Activated CD4-positive, CD25-positive, alpha-beta regulatory T cell (primary cell): ENCODE results near the gene SEPTIN12.

ENCODE experiments used
- DNase-seq, 4 experiments: peaks; one replicate each; lab custom pipeline; 2025; lab: John Stamatoyannopoulos, UW

The SEPTIN12 gene, protein sequence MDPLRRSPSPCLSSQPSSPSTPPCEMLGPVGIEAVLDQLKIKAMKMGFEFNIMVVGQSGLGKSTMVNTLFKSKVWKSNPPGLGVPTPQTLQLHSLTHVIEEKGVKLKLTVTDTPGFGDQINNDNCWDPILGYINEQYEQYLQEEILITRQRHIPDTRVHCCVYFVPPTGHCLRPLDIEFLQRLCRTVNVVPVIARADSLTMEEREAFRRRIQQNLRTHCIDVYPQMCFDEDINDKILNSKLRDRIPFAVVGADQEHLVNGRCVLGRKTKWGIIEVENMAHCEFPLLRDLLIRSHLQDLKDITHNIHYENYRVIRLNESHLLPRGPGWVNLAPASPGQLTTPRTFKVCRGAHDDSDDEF

DNA sequence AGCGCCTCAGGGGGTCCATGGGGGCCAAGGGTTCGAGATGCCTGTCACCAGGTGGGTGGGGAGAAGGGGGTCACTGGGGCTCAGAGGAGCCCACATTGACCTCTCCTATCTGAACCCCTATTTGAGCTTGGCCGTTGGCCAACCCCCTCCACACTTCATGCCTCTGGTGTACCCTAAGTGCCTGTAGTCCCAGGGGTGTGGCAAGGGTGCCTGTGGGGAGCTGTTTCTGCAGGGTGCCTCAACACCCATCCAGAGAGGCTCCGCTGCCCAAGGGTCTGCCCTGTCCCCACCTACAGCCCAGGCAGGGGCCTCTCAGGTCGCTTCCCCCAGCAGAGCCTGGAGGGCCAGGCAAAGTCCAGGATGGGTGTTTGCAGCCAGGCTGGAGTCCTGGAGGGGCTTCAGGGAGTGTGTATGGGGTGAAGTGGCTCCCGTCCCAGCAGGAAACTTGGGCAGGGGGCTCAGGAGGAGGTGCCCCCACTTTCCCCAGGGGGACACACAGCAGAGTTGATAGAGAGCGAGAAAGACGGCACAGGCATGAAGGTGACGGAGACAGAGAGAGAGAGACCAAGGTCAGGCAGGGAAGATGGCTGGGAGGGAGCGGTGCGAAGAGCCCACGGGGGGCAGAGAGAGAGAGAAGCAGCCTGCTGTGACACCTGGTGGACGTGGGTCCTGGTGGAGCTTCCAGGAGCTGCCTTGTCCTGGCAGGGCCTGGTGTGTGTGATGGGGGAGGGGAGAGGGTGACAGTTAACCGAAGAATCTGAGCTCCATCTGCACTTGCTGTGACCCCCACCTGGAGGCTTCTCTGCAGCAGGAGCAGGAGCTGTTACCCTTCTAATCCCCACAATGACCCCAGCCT, at the start of gene SEPTIN12:
Gene SEPTIN12 (minus strand): TSS at position 719 of the 856 bp plus-strand sequence. CDS start 700 bp downstream, at position 19.
- DNase-seq, result no peak

DNA sequence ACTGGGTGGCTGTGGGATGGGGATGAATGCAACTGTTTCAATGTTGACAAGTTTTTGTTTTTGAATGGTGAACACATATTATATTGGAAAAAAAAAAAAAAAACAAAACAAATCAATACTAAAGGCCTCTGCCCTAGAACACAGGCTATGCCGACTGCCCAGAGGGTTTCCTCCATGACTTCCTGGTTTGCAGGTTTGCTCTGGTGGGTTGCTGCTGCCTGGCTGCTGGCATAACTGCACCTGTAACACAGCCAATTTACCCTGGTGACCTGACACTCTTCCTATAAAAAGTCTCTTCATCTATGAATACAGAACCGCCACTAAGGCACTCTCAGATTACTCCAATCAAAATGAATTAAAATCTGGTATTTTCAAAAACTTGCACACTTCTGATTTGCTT, 48.6 kb upstream of the SEPTIN12 start:
- no peak for DNase-seq

DNA sequence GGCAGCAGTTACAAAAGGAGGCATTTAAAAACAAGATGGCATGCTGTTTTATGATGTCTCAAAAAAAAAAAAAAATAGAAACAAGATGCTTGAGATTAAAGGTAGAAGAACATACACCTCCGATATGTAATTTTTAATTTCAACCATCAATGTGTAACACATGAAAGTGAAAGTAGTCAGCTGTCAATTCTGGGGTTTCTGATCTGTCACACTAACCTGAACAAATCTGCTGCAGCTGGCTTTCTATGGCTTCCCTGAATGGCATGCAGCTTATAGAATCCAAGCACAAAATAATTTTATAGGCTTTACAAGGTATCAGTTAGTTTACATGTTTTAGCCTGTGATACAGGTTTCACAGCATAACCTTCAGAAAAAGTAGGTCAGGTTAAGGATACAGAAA, 45.4 kb upstream of the SEPTIN12 start:
- DNase-seq, result no peak

DNA sequence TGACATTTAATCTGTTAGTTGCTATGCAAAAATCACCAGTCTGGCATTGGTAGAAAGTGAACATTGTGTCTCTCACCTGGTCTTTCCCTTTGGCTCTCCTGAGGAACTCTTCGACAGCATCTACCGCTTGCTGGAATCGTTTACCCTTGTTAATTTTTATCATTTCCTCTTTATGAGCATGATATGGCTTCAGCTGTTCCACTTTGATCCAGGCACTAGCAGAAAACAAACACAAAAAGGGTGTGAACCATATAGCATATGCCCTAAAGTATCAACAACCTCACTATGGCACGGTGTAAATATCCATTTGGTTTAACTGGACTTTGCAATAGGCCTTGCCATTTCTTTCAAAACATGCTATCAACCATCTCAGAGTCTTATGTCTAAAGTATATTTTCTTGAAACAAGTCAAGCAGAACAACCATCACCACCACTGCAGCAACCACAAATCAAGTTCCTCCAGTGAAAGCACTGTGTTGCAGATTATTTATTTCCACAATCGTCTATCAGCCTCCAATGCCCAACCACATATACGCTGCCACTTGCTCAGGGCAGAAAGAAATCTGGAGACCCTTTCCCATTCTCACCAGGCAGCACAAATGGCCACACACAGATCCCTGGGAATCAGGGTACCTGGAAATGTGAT, 44.7 kb upstream of the SEPTIN12 start:
- no peak for DNase-seq

DNA sequence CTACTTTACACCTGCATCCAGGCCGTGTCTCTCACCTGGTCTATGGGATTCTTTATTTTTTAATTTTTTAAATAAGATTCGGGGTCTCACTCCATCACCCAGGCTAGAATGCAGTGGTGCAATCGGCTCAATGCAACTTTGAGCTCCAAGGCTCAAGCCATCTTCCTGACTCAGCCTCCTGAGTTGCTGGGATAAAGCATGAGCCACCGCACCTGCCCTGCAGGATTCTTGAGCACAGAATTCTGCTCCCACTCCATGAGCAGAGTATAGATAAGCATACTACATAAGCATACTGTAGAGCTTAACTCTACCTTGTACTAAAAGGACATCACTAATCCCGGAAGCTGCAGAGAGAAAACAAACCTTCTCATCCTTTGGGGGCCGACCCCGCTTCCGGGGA, 43.5 kb upstream of the SEPTIN12 start:
- DNase-seq, result no peak

DNA sequence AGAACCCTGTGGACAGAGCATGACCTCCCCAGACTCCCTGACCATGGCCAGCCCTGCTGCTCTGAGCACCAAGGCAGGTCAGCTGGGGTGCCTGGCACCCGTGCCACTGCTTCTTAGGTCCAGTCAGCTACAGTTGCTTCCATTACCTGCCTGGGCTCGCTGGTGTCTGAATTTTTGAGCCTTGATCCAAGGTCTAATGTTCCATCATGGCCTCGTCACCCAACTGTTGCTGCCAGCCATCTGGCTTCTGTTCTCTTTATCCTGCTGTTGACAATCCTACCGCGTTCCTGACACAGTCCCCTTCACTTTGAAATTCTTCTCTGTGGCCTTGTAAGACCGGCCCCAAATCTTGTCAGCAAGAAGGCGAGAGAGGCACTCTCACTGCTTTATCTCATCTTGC, 42.3 kb upstream of the SEPTIN12 start:
- DNase-seq, result no peak

DNA sequence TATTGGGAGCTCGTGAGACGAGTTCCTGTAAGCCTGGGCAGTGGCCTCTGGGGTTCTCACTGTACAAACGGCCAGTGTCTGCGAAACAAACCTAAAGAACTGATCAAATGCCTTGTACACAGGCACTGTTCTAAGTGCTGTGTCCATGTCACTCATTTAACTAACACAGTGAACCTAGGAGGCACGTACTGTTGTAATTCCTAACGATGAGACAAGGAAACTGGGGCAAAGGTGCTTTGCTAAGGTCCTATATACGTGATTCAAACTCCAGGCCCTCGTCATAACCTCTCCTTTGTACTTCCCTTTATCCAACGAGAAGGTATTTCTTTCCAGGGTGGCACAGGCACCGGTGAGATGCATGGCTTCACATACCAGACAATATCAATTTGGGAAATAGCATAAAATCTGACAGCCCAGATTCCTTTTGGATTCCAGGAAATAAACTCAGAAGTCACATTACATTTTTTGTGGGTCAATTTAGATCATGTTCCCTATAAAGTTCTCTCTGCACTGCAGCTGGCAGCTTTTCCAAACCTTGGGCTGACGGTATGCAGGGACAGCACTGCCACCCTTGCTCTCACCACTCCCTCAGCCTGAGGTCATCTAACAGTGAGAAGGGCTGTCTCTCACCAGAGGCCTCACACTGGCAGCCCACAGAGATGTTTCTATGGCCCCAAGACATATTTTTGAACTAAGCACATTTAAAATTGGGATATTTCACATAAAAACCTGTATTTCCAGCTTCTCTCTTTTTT, 40.6 kb upstream of the SEPTIN12 start:
- no peak for DNase-seq

DNA sequence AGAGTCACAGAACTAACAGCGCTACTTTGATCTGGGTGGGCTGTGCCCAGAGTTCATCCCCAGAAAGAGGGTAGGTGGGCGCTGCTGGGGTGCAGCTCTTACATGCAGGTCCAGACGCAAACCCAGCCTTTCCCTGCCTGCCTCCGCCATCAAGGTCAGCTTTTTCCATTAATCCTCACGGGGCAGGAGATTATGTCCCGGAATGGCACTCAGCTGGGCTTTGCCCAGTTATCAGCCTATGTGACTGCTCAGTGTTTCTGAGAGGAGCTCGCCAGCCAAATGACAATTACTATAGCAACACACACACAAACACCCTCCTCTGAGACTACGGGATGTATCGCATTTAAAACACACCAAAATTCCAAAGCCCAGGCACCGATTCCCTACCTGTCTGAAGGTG, 38.8 kb upstream of the SEPTIN12 start:
- no peak for DNase-seq

DNA sequence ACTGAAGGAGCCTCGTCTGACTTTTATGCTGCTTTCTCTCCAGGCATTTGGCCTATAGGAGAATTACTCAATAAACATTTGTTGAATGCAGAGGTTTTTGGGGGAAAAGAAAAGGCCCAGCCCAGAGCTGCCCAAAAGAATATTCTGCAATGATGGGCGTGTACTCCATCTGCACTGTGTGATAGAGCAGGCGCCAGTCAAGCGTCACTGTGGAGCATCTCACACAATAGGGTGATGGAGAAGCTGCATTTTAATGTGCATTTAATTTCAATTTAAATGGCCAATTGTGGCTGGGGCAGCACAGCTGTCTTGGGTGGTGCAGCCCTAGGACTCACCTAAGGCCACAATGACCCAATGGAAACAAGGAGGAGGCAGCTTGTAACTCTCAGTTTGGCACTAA, 38.4 kb upstream of the SEPTIN12 start:
- no peak for DNase-seq

DNA sequence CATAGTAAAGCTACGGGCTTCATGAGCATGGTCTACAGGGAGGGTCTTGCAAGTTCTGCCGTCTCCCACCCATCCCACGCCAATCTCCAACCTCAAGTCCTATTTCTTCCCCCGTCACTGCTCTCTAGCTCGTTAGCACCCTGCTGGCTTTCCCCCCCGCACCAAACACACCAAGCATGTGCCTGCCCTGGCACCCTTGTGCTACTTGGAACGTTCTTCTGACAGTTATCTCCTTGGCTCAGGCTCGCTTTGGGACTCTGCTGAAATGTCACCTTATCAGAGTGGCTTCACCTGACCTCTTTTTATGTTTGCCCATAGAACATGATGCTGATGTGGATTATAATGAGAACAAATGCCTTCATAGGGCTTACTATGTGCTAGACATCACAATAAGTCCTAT, 37.1 kb upstream of the SEPTIN12 start:
- DNase-seq, result no peak

DNA sequence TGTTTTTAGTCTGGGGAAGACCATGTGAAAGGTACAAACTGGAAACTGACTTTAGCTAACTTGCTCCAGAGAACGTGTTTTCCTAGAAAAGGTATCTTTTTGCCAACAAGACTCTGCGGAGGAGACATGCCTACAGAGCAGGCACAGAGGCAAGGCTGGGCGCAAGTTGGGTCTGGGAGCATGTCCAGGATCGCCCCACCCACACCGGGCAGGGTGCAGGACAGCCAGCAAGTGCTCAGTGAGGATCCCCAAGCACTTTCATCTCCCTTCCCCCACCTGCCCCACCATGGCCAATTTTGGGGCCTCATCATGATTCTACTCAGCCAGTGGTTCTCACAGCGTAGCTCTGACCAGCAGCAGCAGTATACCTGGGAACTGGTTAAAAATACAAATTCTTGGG, 32.5 kb upstream of the SEPTIN12 start:
- DNase-seq, result no peak

DNA sequence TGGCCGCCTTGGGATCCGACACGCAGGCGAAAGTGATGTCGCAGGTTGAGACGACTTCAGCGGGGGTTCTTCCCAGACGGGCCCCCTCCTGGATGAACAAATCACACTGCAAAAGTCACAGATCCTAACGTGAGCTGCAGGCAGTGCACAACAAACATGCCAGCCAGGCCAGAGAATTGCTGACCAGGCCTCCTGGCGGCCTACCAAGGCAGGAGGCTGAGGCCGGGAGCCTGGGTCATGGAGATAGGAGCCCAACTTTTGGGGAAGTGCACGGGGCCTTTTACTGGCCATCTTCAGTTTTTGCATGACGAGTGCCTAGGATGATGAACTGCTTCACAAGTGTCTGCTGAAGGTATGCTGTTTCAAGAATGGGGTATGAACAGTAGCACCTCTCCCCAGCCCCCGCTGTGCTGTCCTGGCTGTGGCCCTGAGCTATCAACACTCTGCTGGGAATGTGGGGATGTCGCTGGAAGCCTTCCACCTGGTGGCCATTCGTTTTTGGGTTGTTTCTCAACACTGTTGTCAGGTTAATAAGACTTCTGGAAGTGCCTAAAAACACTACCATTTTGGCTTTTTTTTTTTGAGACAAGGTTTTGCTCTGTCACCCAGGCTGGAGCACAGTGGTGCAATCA, 26.5 kb upstream of the SEPTIN12 start:
- no peak for DNase-seq

DNA sequence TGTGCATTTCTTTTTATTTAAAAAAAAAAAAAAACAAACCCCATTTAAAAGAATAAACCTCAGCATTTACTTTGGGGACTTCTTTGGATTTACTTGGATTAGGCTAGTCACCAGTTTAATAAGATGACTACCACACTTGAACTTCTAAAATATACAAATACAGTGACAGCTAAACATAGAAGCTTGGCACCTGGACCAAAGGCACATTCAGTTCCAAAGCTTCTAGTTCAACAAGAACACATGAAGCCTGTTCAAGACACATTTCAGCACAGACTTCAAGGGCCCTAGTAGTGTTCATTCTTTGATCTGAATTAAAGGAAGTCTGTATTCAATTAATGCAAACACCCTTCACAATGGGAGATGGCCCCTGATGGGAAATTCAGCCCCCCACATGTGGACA, 25.9 kb upstream of the SEPTIN12 start:
- no peak for DNase-seq

DNA sequence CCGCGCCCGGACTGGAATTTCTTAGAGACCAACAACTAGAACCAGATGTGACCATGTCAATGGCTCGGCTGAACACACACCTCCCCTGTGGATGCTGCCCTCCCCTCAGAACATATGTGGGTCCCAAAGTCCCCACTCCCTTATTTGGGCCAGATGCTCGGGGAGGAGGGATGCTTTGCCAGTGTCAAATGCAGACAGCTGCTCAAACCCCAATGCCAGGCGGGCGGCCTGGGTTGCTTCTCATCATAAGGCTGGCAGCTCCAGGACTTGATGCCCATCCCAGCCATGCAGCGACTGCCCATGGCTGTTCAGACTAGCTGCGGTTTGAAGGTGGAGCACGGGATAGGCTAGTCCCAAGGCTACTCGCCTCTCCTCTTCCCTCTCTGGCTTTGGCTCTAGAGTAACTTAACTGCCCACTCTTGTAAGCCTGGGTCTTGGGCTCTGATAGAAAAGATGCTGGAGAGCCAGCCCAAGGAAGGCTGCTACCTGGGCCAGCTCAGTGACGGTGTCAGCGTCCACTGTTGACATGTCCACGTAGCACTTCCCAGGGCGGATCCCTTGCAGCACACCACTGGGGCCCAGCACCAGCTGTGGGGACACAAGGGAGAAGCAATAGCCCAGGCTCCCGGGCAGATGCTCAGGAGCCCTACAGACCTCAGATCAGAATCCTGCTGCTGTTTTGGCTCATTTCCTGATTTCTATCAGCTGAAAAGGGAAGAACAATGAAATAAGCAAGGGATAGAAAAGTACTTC, 25.3 kb upstream of the SEPTIN12 start:
- no peak for DNase-seq

DNA sequence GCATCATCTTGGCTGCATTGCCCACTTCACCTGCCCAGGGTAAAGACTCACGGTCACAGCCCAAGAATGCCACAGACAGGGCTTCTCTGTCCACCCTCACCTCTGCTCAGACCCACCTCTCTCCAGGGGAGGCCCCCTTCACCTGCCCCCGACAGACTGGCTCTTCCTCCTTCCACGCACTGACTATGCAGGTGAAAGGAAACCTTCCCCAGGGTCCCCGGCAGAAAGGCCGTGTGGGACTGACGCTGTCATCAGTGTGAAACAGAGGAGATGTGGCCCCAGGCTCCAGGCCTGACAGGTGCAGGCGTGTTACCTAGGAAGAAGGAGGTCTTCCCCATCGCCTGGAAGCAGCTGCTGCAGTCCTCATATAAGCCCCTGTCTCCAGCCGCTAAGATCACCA, 23.6 kb upstream of the SEPTIN12 start:
- no peak for DNase-seq

DNA sequence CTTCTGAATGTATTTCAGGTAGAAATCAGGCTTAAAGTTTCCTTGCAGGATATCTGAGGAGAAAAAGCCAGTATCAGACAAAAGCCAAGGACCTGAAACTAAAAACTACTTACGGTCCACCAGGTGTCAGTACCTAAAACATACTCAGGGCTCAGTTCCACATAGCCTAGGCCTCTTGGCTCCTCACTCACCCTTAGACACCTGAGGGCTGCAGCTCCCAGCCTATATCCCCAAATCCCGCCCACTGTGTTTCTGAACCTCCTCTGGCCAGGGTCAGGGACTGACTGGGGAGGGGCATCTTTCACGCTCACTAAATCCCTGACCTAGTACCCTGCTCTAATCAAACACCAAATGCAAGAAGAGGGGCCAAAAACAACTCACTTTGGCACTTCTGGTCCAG, 23.1 kb upstream of the SEPTIN12 start:
- no peak for DNase-seq

DNA sequence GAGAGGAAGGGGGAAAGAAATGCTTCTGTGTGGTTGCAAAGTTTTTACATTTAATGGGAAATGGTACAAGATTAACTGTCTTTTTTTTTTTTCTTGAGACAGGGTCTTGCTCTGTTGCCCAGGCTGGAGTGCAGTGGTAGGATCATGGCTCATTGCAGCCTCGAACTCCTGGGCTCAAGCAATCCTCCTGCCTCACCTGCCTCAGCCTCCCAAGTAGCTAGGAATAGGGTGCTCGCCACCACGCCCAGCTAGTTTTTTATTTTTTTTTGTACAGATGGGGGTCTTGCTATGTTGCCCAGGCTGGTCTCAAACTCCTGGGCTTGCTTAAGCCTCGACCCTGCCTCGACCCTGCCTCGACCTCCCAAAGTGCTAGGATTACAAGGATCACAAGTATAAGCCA, 18.1 kb upstream of the SEPTIN12 start:
- DNase-seq, result no peak

DNA sequence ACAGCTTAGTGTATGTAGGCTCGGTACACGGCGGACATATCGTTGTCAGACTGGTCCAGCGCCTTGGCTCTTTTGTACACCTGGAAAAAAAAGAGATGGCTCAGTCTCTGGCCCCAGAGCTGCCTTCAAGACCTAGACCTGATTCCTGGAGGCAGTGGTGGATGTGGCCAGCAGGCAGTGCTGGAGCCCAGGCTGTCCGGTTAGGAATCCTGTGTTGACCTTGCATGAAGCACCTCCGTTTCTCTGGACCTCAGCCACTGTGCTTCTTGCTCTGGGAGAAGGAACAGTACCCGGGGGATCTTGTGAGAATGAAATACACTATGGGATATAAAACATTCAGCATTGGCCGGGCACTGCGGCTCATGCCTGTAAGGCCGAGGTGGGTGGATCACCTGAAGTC, 17.1 kb upstream of the SEPTIN12 start:
- DNase-seq, result no peak

DNA sequence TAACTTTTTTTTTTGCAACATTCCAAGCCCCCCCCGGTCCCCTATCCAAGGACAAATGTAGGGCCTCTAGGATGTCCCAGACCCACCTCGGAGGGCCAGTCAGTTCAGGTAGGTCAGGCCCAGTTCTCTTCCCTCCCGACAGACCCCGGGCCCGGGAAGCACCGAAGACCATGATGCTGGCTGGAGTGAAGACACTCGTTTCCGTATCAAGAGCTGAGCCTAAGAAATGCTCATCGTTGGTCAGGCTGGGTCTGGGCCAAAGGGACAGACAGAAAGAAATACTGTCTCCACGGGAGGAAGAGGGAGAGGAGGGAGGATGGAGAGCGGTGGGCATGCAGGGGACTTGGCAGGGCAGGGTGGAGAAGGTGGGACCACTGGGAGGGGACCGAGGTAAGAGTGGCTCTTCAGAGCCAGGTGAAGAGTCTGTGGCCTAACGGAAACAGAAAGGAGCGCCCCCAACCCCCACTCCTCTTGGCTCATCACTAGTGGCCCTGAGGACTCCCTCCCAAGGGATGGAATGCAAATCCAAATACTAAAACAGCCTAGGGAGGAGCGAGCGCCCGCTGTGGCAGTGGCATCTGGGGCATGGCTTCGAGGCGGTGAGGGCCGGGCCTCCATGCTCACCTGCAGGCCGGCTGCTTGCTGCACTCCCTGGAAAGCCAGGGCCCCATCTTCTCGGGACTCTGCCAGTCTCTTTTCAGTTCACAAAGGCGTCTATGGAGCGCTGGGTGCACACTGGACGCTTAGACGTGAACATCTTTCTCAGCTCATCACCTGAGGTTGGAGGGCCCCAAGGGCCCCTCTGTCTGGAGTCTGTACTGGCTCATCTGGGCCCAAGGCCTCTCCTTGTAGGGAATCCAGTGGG, 16.0 kb upstream of the SEPTIN12 start:
- no peak for DNase-seq

DNA sequence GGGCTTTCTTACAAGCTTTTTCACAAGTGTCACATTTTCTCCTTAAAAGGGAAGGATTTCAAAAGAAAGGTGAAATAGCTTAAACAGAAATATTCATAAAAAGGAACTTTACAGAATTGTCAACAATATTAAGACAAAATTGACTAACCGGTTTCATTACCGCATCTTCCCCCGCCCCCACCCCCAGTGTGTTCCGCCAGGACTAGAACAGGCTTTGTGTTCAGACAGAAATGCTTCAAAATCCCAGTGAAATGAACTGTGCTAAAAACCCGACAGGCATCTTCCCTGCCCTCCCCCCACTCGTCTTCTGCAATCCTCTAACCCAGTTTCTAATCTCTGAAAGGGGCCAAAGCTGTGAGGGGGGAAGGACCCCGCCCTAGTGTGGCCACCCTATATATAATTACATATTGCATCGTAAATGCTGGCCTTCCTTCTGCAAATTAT, 15.3 kb upstream of the SEPTIN12 start:
- DNase-seq, result no peak
